ENCODE data around the gene GIGYF2.

GIGYF2 gene

GRCh38 chr2:232884001-232884421 is 186.9 kb downstream of the GIGYF2 start:
- DNase-seq, result no peak

- no peak for DNase-seq
Observed at GRCh38 chr2:232884549-232885263, 187.6 kb downstream of the GIGYF2 start.

GRCh38 chr2:232885264-232885961 is 188.3 kb downstream of the GIGYF2 start:
- no peak for DNase-seq

- no peak for DNase-seq
Observed at GRCh38 chr2:232886176-232886575, 189.0 kb downstream of the GIGYF2 start.

DNA sequence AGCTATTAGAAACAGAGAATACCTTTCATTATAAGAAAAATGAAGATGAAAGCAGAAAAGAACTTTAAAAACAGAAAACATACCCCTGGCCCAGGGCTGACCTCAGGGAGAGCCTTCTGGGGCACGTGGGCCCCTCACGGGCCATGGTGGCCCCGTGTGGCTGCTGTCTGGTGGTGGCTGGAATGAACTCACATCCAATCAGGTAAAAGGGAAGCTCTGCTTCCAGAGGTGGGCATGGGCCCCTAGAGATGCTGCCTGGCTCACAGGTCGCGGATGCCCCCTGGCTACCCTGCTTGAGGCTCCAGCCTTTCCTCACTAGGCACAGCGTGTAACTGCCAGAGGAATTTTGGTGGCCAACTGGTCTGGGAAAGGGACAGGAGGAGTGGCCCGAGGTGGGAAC is 189.5 kb downstream of the GIGYF2 start:
- no peak for DNase-seq

DNA sequence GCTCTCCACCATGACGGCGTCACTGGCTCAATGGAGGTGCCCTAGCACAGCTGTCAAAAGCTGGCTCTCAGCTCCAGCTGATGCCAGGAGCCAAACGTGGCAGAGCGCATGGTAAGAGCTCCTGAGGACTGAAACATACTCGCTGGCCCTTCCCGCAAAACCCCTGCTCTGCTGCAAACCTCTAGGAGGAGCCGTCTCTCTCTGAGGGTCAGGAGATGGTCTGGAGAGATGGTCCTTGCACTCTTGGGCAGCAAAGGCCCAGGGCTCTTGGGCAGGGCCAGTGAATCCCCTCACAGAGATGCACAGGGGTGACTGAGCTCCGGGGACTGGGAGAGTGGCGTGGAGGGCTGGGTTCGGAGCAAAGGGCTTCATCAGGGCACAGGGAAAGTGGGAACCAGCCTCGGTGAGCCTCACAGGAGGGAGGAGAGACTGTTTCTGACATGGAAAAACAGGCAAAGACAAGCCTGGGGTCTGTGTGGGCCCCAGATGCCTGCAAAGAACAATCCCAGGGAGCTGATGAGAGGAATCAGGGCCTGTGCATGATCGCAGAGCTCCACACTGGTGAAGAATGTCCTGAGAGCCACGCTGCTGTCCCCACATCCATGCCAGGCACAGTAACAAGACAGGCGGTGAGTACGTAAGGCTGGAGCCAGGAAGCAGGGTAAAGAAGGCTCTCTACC is 190.2 kb downstream of the GIGYF2 start:
- no peak for DNase-seq

DNA sequence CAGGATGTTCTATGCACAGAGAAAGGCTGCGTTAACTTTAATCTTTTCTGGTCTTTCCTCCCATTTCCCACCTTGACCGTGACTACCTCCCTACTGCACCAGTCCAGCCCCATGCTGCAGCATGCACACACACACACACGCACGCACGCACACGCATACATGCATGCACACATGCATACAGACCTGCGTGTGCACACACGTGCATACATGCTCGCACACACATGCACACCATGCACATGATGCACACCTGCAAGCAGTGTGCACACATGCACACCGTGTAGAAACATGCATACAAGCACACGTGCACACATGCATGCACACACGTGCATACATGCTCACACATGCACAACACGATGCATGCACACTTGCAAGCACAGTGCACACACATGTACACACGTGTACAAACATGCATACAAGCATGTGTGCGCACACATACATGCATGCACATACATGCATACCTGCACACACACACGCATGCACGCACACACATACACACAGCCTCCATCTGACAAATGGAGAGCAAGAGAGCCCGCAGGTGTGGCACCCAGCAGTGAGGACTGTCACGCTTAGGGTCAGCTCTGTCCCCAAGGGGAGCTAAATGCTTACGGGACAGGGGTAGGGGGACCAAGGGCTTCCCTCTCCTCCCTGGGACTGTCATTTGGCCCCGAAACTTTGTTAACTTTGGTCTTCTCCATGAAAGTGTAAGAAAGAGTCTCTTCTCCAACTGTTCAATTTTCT is 191.1 kb downstream of the GIGYF2 start:
- no peak for DNase-seq

DNA sequence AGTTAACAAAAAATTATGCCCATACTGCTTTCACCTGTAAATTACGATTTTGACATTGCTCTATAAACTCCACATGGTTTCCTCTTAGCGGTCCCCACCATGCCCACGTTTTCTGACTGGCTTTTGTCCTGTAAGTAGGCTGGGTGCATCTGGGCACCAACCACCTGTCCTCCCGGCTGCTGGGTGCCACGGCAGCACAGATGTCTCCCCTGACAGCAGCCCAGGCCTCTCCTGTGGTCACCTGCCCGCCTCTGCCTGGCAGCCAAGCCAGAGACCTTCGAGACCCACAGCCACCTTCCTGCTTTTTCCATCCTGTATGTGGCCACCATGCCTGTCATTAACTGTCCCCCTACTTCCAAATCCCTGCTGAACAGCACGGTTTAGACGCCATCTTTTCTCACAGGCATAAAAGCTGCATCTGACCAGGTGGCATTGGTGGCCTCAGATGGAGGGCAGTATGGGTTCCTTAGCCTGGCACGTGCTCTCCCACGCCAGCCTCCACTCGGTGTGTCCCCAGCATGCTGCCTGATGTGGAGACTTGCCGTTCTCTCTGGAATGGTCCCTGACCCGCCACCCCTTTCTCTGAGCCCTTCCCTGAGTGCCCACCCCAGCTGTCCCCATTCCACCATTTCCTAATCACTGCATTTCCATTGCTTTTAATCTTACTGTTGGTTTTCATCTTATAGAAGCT is 191.9 kb downstream of the GIGYF2 start:
- DNase-seq, result no peak

DNA sequence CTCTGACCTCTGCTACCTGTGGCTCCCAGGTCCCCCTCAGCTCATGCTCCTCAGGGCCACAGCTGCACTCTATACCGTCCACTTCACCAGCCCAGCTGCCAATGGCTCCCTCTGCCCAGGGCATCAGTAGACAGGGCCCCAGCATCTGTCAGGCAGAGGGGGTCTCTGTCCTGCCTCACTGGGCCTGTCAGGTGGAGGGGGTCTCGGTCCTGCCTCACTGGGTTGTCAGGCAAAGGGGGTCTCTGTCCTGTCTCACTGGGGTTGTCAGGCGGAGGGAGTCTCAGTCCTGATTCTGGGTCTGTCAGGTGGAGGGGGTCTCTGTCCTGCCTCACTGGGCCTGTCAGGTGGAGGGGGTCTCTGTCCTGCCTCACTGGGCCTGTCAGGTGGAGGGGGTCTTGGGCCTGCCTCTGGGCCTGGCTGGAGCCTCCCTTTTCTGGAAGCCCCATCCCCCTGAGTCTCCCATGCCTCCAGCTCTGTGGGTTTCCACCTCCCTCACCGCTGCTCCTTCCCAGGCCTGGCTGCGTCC is 192.8 kb downstream of the GIGYF2 start:
- no peak for DNase-seq

GRCh38 chr2:232890536-232890895 is 193.4 kb downstream of the GIGYF2 start:
- no peak for DNase-seq

DNA sequence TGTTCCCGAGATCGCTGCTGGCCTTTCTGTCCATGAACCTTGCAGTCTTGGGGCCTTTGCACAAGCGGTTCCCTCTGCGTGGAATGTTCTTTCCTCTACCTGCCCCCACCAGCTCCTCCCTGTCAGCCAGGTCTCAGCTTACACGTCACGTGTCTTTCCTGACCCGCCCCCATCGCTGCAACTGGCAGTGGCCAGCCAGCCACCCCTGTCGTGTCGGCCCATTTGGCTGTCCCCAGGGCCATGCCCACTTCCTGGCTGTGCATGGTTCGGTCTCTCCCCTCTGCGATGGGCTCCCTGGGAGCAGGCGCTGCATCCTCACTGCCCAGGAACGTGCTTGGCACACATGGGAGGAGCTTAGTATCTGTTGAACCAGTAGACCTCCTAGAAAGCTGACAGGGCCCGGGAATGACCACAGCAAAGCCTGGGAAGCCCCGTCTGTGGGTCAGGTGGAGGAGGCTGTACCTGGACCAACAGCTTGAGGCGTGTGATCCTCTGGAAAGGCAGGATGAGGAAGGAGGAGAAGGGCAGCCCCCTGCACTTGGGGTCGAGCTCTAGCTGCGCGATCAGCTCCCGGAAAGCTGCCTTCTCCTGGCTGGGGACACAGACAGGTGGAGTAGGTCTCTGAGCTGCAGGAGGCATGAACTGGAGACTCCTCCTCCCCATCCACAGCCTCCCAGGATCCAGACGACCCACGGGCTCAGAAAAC is 193.9 kb downstream of the GIGYF2 start:
- DNase-seq, result no peak

- no peak for DNase-seq
Observed at GRCh38 chr2:232891621-232892071, 194.5 kb downstream of the GIGYF2 start.

DNA sequence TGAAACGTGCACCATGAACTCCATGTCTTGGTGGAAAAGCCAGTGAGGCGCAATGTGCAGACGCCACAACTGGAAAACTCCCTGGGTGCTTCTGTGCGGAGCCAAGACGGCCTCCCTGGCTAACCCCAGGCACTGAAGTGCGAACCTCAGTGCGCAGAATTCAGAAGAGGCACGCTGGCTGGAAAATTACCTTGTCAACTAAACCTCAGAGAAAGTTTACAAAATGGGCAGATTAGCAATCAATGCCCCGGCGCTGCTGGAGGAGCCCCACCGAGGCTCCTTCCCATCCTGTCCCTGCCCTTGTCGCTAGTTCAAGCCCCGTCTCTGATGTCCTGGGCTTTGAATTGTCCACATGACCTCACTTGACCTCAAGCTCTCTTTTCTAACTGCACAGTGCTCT is 195.1 kb downstream of the GIGYF2 start:
- no peak for DNase-seq

DNA sequence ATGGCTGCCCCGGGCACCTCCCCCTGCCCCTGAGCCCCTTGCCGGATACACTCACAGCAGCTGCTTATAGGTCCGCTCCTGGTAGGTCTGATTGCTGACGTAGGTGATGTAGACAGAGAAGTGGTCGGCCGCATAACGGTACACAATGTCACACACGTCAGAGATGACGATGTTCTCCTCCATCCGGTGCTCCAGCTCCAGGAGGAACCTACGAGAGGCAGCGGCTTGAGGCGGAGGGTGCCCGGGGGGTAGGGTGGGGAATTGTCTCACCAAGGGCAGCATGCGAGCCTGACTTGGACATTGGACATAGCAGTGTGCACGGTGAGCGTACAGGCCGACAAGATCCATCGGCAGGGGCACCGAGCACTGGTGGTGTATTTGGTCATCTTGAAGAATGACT is 195.7 kb downstream of the GIGYF2 start:
- DNase-seq, result no peak

GRCh38 chr2:232893834-232894233 is 196.7 kb downstream of the GIGYF2 start:
- no peak for DNase-seq

DNA sequence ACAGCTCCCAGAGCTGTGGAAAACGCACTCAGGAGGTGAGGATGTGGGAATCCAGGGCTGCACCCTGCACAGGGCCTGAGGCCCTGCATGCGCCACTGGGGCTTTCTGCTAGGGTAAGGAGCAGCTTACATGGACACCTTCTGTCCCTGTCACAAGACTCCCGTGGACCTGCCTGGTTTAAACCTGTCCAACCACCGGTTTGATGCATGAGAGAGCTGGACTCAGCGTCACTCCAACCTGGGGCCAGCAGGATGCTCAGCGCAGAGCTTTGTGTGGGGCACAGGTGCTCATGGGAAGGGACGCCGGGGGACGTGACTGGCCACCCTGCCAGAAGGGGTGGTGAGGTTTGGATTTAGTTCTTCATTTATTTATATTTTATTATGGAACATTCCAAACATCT is 197.1 kb downstream of the GIGYF2 start:
- DNase-seq, result no peak

DNA sequence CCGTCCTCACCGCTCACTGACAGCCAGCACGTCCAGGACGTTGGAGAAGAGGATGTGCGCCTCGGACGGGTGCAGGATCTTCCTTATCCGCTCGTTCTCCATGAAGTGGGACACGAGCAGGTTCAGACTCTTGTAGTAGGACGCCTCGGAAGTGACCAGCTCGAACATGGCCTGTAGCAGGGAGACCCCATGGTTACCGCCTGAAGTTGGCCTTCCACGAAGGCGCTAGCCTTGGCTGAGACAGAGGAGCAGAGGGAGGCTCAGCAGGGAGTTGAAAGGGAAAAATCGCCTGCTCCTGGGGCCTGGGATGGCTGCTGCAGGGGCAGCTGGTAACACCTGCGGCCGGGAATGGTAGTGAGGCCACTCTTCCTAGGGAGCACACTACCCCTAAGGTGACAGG is 197.6 kb downstream of the GIGYF2 start:
- DNase-seq, result no peak

GRCh38 chr2:232896111-232896510 is 199.0 kb downstream of the GIGYF2 start:
- no peak for DNase-seq

- DNase-seq, result no peak
Observed at GRCh38 chr2:232896720-232897597, 199.8 kb downstream of the GIGYF2 start.

DNA sequence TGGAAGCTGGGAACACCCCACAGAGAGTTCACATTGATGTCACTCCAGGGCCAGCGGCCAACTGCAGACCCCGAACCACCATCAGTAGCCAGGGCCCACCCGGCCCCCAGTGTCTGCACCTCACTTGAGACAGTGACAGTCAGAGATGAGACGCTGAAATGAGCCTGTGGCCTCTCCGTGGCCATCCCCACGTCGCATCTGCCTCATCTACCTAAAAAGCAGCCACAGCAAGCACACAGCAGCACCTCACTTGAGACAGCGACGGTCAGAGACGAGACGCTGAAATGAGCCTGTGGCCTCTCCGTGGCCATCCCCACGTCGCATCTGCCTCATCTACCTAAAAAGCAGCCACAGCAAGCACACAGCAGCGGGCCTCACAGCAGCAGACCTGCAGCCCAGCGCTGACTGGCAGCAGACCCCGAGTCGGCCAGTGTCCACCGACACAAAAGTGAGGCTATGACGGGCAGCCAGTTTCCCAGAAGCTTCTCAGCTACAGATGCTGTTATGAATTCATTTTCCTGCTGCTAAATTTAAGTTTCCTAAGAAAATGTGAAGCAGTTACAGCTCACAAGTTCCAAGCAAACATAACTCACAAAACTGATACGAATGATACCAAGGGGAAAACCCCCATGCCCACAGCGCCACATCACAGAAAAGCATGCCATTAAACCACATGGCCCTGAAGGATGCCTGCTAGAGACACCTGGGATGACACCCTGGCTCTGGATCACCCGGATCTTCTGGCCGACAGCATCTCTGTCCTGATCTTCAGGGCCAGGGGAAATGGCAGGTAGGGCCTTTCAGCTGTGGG is 200.7 kb downstream of the GIGYF2 start:
- no peak for DNase-seq

Measured in CD4-positive, alpha-beta T cell treated with Interleukin-21 for 1 hour (primary cell).